ENCODE results near the gene ALCAM.
"Not testable (repeated sequence)": the region's sequence is repeated elsewhere in the genome, so short reads cannot be mapped to it uniquely, and the experiment has no call there.

ALCAM gene

DNA sequence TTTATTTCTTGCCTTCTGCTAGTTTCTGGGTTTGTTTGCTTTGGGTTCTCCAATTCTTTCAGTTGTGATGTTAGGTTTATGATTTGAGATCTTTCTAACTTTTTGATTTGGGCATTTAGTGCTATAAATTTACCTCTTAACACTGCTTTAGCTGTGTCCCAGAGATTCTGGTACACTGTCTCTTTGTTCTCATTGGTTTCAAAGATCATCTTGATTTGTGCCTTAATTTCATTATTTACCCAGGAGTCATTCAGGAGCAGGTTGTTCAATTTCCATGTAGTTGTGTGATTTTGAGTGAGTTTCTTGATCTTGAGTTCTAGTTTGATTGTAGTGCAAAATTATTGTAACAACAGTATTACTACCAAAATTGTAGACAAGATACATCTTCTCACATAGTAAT is 25.9 kb downstream of the ALCAM start:
- DNase-seq: not testable (repeated sequence)

DNA sequence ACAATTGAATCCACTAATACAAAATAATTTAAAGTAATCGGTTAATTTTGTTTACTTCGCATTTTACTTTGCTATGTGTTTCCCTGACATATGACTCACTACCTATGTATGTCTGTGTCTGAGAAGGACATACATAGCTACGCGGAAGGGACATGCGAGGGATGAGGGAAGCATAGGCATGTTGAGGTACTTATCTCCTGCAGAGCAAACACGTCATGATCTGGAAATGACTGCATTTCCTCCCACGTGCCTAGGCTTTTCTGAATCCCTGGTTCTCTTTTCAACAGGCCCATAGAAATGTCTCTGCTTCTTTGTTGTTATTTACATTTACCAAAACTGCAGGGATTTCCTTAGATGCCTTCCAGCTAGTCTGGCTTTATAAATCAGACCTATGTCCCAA is 27.5 kb downstream of the ALCAM start:
- DNase-seq: no peak

DNA sequence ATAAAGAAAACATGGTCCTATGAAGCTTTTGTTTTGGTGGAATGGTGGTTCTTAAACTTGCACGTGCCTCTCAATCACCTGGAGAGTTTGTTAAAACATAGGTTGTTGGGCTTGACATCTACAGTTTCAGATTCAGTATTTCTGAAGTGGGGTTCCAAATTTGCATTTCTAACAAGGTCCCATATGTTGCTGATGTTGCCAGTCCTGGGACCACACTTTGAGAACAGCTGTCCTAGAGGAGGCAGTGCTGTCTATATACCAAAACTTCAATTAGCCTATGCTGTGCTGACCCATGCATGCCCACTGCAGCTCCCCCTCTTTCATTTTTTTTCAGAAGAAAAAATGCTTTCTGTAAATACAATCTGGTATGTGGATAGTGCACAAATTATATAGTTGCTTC is 31.3 kb downstream of the ALCAM start:
- DNase-seq: no peak

DNA sequence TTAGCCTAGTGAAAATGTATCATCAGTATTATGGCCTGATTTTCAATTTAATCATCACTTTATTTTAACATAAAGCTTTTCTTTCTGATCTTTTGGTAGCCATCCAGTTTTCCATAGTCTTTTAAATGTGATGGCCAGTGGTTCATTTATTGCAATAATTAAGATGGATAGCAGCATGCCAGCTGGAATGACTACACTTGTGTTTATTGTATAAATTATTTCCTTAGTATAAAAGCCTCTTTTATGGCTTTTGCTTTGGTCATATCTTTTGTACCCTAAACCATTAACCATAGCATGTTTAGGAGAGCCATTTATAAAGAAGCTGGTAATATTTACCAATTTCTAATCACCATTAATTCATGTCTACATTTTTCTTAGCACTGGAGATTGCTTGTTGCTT is 31.7 kb downstream of the ALCAM start:
- DNase-seq: no peak

DNA sequence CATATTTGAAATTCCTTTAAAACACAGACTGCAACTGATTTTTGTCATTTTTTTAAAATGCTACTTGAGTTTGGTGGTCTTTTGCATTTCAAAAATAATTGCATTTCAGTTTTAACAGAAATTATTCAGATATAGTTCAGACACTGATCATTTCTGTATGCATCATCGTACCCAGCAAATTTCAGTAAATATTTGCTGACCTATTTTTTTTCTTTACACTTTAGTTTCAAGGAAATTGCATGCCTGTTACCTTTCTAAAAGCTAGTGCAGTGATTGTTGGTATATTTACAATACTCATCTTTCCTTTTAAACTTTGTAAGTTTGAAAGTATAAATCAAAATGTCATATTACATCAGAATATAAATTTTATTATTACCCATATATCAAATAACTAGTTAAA is 32.4 kb downstream of the ALCAM start:
- DNase-seq: no peak

DNA sequence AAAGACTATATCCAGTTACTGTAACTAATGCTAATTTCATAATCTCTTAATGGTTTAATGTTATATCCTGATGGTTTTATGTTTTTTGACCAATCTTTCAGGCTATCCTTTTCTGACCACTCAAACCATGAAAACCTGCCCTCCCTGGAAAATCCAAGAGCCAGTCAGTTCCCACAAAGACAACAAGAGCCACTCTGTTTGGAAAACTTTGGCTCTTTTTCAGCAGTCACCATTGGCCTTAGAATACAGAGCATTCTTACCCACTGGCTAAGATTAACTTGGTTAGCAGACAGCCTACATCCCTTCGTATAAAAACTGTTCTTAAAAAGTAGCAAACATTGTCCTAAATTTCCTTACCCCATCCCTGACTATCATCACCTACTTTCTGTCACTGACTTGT is 32.9 kb downstream of the ALCAM start:
- no peak for DNase-seq

DNA sequence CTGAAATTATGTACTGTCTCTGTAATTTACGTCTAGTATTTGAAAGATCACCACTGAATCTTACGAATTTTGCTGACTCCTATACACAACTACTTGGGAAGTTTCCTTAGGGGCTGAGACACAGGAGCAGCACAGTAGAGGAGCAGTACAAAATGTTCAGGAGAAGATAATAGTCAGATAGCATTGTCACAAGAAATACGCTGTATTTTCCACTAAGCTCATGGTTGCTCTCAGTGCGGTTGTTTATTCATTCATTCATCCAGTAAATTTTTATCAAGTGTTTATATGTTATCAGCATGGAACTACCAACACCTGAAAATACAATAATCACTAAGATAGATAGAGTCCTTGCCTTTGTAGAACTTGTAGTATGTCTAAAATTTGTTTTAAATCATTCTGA is 34.5 kb downstream of the ALCAM start:
- no peak for DNase-seq

DNA sequence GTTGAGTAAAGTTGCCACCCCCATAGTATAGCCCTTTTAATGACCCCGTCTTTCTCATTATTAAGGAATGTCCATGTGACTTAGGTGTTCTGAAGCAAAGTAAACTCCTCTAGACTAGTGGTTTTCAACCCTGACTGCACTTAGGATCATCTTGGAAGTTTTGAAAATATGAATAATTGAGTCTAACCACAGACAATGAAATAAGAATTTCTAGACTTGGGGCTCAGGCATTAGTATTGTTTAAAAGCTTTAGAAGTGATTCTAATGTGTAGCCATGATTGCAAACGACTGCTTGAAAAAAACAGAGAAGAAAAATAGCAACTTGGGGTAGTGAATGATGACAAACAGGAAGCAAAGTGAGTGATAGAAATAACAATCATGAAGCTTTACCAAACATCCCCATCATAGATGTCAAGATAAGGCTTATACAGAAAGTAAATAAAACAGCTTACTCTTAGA is 35.0 kb downstream of the ALCAM start:
- no peak for DNase-seq

DNA sequence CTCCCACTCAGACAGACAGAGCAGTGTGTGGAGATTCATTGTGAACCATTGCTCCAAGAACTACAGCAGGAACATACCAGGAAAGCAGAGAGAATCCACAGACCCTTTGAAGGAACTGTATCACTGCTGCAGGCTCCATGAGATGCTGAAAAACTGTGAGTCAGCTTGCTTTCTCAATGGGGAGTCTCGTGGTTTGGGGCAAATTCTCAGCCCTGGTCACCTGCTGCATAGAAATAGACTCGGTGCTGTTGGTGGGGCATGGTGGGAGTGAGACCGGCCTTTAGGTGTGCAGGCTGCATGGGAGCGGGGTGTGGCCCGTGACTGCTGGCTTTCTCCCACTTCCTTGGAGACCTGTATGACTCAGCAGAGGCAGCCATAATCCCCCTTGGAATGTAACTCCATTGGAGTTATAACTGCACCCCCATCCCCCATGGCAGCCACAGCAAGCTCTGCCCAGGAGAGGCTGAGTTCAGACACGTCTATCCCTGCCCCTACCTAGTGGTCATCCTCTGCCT is 35.6 kb downstream of the ALCAM start:
- no peak for DNase-seq

DNA sequence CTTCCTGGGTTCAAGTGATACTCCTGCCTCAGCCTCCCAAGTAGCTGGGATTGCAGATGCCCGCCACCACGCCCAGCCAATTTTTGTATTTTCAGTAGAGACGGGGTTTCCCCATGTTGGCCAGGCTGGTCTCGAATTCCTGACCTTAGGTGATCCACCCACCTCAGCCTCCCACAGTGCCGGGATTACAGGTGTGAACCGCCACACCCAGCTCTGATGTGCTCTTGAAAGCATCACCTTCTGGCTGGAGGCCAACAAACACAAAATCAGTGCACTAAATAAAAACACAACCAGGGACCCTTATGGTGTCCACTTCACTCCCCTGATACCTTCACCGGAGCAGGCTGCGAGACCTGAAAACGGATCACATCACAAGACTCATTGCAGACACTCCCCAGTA is 36.3 kb downstream of the ALCAM start:
- not testable (repeated sequence) for DNase-seq

DNA sequence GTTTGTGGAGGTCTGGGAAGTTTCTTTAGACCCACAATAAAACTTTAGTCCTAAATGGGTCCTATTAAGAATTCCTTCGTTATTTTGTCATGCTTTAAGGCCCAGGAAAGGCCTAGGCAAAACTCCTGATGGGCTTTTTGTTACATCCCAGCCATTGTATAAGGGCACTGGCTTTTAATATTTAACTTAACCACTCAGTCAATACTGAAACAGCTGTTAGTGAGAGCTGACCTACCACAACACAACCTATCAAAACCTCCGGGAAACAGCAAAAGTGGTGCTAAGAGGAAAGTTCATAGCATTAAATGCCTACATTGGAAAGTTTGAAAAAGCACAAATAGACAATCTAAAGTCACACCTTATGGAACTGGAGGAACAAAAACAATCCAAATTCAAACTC is 39.6 kb downstream of the ALCAM start:
- DNase-seq: no peak

DNA sequence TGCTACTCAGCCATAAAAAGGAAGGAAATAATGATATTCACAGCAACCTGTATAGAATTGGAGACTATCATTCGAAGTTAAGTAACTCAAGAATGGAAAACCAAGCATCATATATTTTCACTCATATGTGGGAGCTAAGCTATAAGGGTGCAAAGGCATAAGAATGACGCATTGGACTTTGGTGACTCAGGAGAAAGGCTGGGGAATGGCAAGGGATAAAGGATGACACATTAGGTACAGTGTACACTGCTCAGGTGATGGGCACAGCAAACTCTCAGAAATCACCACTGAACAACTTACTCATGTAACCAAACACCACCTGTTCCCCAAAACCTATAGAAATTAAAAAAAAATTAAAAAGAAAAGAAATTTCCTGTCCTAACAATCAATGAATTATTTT is 42.7 kb downstream of the ALCAM start:
- DNase-seq: no peak

DNA sequence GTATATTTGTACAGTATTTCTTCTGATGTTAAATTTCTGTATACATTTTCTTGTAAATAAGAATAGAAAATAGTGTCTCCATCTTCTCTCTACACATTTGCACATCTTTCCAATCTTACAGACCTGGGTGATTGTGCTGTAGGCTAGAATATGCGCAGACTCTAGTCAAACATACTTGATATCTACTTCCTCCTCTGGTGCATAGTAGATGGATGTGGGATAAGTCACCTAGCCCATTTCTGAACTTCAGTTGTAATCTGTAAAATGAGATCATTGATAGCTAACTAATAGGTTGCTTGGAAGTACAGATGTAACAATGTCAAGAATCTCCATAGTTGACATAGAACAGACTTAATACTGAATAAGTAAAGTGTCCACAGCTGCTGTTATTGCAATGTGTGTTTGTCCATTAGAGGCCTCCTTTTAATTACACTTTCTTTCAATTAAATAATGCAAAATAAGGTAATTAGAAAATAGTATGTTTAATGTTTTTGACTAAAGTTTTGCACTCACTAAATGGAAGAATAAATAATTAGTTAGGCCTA is 46.7 kb downstream of the ALCAM start:
- no peak for DNase-seq

DNA sequence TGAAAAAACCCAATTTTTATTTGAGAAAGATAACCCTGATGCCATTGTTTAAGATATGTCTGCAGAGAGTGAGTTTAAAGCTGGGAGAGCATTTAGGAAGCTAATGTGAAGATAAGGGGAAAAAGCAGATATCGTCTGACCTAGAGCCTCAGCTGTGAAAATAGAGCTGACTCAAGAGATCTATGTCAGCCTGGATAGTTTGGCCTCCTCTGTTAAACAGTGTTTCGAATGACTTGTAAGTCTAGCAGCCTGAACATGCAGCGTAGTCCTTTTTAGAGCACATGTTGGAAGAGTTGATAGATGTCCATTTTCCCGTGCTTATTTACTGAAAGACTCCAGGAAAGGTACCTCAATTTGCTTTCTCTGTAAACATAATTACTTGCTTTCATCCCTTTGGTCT is 48.1 kb downstream of the ALCAM start:
- DNase-seq: no peak

DNA sequence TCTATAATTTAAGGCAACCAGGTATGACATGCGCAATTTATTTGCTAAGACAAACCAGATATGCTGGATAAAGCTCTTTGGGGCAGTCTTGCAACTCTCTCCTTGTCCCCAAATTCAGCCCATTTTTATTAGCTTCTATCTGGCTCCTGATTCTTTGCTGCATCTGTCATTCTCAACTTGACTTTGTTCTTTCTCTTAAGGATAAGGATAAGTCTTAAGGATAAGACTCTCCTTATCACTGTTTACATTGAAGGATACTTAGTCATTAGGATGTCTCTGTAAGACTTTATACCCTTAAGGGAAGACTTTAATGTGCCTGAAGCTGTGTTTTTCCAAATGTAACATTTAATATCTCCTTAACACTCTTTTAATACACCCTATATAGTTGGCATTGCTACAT is 49.2 kb downstream of the ALCAM start:
- DNase-seq: no peak

DNA sequence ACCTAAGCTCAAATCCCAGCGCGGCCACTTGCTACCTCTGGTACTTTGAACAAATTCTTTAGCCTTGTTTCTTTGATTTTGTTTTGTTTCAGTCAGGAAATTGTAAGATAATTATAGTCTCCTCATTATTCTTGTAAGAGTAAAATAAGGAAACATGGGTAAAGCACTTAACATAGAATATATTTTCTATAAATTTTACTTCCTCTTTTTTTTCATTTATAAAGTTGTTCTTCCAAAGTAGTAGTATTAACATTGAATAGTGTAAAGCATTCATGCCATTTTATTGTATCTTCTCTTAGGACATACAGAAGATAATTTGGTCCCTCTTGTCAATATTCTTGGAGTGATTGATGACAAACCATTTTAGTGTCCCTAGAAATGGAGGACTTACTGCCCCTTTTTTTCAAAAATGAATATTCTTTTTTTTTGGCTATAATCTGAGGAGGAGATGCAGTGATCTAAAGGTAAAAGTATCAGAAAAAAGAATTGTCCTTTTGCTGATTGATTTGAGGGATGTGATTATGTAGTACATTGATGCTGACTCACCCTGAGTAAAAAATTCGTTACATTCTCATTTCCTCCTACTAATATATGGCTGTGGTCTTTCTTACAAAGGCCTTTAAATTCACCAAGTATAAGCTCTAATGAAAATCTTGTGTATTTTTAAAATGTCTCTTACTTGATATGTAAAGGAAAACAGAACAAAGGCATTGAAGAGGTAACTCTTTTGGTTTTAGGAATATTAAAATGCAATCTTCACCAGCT is 51.0 kb downstream of the ALCAM start:
- no peak for DNase-seq

DNA sequence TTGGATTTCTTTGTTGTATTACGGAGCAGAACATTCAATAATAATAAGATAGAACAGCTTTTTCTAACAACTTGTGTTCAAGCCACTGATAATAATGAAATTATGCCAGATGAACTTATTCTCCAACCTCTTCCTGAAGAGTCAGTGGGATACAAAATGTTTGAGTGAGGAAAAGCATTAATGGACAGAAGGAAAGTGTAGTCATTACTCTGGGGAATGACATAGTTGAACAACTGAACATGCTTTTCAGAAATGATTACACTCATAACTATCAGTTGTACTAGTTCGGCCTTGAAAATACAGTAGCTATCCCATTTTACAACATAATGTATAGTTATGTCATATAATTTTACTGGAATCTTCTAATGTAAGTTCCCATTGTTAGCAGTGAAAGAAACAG is 55.9 kb downstream of the ALCAM start:
- no peak for DNase-seq

DNA sequence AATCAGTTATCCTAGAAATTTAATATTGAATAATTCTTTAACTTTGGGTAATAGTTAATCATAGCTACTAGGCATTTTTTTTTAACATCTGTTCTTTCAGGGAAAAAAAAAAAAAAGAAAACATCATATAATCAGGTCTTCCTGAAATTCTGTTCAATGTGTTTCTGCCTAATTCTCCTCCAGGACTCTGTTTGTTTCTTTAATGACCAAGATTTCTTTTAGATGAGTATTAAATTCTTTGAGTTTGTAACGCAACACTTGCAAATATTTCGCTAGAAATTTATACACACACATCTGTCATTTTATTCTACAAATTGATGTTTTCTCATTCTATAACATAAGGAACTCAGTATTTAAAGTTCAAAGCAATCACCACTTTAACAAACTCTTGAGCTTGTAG is 56.7 kb downstream of the ALCAM start:
- DNase-seq: no peak

DNA sequence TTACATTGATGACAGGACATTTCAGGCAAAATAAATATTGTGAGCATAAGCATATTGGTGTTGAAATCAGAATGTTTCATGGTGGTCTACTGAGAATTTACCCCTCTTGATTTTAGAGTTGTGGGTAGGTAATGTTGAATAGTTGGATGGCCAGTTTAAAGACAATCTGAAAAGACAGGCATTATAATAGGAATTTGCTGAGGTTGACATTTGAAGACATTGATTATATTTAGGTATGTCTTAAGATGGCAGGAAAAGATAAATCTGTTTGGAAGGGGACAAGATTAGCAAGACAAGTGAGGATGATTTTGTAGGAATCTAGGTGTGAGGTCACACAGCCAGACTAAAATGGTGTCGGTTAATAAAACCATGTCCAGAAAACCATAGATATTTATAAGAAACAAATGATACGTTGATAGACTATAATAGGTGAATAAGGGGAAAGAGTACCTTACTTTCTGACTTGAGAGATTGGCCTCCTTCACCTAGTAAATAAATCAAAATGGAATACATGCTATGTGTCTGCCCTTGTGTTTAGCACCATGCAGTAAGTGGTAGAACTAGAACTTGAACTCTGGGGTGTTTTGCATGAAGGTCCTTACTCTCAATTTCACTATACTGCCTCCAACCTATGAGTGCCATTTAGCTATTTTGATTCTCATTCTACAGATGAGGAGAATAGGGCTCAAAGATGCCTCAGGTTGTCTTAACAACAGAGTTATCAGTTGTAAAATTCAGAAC is 57.9 kb downstream of the ALCAM start:
- DNase-seq: no peak

DNA sequence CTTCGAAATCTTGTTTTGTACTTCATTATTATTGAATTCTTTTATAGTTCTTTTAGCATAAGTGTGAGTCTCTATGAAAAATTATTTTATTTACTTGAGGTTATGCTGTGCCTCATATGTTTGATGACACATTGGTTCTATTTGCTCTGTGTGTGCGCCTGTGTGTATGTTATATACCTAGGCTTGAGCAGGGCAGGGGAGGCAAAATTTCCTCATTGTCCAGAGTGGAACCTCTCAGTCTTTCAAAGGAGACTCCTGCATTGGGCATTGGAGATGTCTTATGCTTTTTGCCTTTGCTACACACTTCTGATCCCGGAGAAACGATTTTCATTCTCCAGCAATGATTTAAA is 58.4 kb downstream of the ALCAM start:
- DNase-seq: no peak

DNA sequence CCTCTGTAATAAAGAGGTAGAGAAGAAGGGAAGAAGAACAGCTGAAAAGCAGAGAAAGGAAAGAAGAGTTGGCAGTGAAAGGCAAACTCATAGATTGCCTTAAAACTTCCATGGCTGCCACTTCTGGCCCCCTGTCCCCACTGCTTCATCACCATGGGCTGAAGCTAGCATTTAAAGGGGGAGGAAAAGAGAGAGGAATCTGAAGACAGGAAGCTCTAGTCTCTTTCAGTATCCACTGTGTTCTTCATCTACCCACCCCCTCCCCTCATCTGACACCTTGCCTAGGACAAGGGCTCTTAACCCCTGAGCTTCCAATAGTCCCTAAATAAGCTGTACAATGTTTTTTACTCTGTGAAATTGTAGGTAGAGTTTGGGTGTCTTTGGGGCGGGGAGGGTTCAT is 60.6 kb downstream of the ALCAM start:
- DNase-seq: no peak

DNA sequence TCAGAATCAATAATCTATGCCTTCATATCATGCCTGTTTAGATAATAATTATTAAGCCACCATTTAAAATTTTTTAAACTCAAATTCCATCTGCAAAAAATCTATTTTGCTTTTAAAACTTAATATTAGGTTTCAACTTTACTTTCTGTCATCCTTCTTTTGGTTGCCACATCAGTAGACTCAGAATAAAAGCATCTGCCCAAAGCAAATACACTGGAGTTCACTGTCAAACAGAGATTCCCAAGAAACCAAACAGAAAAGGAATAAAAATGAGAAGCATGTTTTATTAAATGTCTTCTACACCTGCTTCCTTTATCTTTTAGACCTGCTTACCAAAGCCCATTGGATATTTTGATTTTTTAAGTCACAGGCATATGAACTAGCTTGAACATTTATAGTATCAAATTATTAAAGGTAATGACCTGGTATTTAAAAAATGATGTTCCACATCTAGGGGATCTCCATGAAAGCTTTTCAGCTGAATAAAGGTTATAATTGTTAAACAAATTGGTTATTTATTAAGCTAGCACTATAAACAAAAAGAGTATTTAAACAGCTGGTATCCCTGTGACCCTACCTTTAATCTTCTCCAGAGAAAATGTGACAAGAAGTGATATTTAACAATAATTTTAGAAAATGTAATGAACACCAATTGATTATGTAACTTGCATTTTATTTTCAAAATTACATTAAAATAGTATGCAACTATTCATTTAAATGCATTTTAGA is 62.5 kb downstream of the ALCAM start:
- DNase-seq: no peak

DNA sequence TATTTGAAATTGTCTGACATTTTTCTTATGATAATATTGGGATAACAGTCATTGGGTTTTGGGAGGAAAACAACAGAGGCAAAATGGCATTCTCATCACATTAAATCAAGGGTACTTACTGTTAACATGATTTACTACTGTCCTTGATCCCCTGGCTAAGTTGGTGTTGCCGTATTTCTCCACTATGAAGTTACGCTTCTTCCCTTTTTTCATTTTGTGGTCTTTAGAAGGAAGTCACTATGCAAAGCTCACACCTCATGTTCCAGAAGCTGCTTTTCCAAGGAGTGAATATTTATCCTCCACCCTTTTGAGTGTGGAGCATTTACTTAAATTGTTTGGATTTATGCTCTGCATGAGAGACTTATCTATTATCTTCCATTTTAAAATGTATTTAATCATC is 63.7 kb downstream of the ALCAM start:
- DNase-seq: no peak

DNA sequence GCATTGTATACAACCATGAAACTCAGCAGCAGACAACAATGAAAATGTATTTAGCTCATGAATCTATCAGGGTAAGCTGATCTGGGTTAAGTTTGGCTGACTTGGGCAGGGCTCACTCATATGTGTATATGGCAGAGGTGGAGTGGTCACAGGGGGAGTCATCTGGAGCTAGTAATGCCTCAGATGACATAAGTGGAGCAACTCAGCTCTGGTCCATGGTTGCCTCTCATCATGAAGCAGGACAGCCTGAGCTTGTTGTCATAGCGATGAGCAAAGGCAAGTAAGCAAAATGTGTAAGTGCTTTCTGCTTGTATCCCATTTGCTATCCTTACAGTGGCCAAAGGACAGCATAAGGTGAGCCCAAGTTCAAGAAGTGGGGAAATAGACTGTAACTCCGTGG is 64.5 kb downstream of the ALCAM start:
- DNase-seq: no peak
